Endothelial cell (in vitro differentiated cells): ENCODE measurements around the gene BMP2K. TPM values are rescaled to one million over a fixed set of nuclear protein-coding genes. Genes with fewer than 3 reads are reported as not detected.

ENCODE experiments used
- DNase-seq: peaks from one replicate; pipeline ENCODE4 v3.0.0; 2021; ENCODE audit warnings: low spot score
- H3K27ac Mint-ChIP-seq: one replicate; pipeline ENCODE4 v1.8.0; 2021; ENCODE audit warnings: mixed read lengths, inconsistent platforms; ENCODE audit not compliant: unreplicated experiment
- H3K27me3 Mint-ChIP-seq: one replicate; pipeline ENCODE4 v1.8.0; 2021; ENCODE audit warnings: mild to moderate bottlenecking, moderate library complexity, mixed read lengths, inconsistent platforms; ENCODE audit not compliant: unreplicated experiment
- H3K36me3 Mint-ChIP-seq: one replicate; pipeline ENCODE4 v1.8.0; 2021; ENCODE audit warnings: mild to moderate bottlenecking, low read depth, mixed read lengths, inconsistent platforms; ENCODE audit not compliant: unreplicated experiment
- H3K4me1 Mint-ChIP-seq: one replicate; pipeline ENCODE4 v1.8.0; 2021; ENCODE audit warnings: mild to moderate bottlenecking, mixed read lengths, inconsistent platforms; ENCODE audit not compliant: unreplicated experiment
- H3K4me3 Mint-ChIP-seq: one replicate; pipeline ENCODE4 v1.8.0; 2021; ENCODE audit warnings: mild to moderate bottlenecking, mixed read lengths, inconsistent platforms; ENCODE audit not compliant: unreplicated experiment
- H3K9me3 Mint-ChIP-seq: one replicate; pipeline ENCODE4 v1.8.0; 2021; ENCODE audit warnings: mixed read lengths, inconsistent platforms; ENCODE audit not compliant: unreplicated experiment
- CTCF ChIP-seq: fragments of 200-600 bp; sonication (generic); IDR thresholded peaks from one replicate; pipeline ENCODE4 v1.5.0; 2021; ENCODE audit warnings: antibody characterized with exemption; ENCODE audit not compliant: unreplicated experiment
- total RNA-seq: library from RNA; stranded (reverse); fragmentation: NEBNext Ultra II Directional; extraction: Animal tissue kit (Norgen Biotek cat#: 25700); gene quantifications from one replicate; pipeline ENCODE4 v1.2.1, GENCODE V29; 2021; ENCODE audit not compliant: unreplicated experiment

Gene BMP2K
- total RNA-seq, 1 donor from 2014 or later, result 270 TPM

DNA sequence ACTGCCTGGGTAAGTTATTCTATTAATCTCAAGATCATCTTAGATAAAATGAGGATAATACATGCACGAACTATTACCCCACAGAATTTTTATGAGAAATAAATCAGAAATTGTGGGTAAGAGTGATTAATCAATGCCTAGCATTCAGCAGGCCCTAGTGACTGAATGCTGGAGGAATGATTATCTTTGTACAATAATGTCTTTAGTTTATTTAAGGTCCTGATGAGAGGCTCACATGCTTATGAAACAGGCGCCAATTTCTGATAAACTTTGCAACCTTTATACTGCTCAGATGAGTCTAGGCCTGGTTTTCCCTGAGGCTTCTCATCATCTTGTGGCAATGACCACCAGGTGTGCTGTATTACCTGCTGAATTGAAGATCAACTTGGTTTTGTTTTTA is 27.8 kb upstream of the BMP2K start:
- no peaks in the 10 kb centered on the region for H3K27me3 Mint-ChIP-seq
- TF ChIP-seq CTCF, result no peak
- H3K9me3 Mint-ChIP-seq, result no peaks in the 10 kb centered on the region
- no peak for DNase-seq
- no peaks in the 10 kb centered on the region for H3K36me3 Mint-ChIP-seq
- H3K4me3 Mint-ChIP-seq, result no peak overlapping the region
- H3K27ac Mint-ChIP-seq, result no peak overlapping the region
- peaks cover 2% of the 10 kb centered on the region for H3K4me1 Mint-ChIP-seq

DNA sequence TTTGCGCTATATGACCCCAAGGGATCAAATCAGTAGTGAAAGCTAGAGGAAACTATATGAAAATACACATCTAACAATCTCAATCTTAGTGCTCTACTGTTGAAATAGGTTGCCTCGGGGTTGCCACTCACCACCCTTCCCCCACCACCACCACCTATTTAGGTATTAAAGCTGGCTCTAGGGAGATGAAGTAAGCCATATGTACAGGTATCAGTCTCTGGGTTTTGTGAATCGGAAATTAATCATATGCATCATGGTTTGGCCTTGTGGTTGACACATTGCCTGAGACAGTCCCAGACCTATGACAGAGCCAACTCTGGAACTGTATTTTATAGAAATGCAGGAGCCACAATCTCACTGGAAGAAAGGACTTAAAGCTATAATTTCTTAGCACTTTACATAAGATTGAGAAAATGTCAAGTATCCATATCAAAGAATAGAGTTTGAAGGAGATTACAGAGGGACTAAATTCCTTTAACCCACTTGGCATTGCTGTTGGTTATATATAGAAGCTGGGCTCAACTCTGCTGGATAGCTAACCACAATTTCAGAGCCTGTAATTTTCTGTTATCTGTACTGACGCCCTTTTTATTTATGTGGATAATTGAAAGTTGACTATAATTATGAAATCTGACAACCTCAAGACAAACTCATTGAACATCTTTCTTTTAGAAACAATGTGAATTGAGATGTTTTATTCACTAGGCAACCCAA is 26.7 kb upstream of the BMP2K start:
- no peaks in the 10 kb centered on the region for H3K27me3 Mint-ChIP-seq
- DNase-seq, result no peak

DNA sequence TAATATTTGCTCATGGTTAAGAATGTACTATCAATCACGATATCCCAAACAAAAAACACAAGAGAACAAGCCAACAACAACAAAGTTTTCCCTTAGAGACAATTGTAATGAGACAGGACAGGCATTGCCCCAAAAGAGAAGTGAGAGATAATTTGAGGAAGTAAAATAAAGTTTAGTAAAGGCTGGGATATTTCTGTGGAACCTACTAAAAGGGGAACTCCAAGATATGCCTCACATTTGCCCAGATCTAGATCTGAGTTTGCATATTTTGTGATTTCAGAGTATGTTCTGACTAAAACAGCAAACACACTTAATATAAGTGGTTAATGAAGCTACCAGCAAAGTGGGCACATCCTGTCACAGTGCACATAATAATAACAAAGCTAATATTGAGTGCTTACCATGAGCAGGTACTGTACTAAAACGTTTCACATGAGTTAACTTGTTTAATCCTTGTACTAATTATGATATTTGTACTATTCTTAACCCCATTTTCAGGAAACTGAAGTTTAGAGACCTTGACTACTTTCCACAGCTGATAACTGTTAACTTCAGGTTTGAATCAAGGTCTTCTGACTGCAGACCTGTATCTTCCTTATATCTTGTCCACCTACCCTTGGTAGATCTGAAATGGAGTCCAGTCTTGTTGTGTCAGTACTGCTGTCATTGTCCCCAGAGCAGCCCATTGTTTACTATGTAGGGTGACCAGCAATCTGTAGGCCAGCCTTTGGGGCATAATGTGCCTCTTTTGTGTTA is 26.0 kb upstream of the BMP2K start:
- Mint-ChIP-seq H3K36me3 (no peaks in the 10 kb centered on the region), H3K9me3 (no peaks in the 10 kb centered on the region), H3K4me3 (no peak overlapping the region), H3K4me1 (peaks cover 2% of the 10 kb centered on the region), H3K27ac (no peak overlapping the region), H3K27me3 (no peaks in the 10 kb centered on the region)
- DNase-seq, result no peak
- no peak for TF ChIP-seq CTCF

More for the DNA sequence above, 26.7 kb upstream of the BMP2K start:
- Mint-ChIP-seq H3K9me3 (no peaks in the 10 kb centered on the region), H3K4me3 (no peak overlapping the region), H3K27ac (no peak overlapping the region), H3K4me1 (peaks cover 2% of the 10 kb centered on the region), H3K36me3 (no peaks in the 10 kb centered on the region)
- TF ChIP-seq CTCF, result no peak

DNA sequence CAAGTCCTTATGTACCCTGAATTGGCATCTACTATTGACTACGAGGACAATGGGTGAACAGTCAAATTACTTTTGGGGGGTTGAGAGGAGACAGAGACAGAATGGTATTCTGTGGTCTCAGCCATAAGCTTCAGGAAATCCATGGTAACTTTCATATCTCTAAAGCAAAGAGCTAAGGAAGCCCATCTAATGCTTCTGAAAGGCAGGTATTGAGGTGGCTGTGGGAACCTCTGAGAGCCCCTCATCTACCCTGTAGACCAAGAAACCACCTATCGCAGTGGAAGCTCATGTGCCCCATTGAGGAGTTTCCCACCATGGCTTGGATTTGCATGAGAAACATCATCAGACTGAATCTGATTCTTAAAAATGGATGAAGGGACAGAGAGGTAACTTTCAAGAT is 23.1 kb upstream of the BMP2K start:
- Mint-ChIP-seq H3K27ac (no peak overlapping the region), H3K36me3 (no peaks in the 10 kb centered on the region), H3K4me1 (peaks cover 2% of the 10 kb centered on the region), H3K4me3 (no peak overlapping the region), H3K27me3 (no peaks in the 10 kb centered on the region), H3K9me3 (no peaks in the 10 kb centered on the region)
- no peak for DNase-seq
- TF ChIP-seq CTCF, result no peak

DNA sequence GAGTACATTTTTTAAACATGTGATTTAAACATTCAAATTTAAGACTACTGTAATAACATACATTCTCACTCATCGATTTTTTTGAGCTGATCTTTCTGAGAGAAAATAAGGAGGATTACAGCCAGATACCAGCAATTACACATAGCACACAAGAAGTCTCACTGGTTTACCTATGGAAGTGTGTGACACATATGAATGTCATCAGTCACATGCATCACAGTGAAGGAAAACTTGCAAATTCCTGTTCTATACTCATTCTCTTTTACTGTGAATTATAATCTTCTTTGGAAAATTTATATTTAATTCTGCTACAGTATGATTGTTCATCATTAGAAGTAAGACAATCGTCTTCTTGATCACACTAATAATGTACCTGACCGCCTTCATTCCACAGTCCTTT is 21.3 kb upstream of the BMP2K start:
- no peak for TF ChIP-seq CTCF
- no peaks in the 10 kb centered on the region for H3K36me3 Mint-ChIP-seq
- no peak for DNase-seq
- H3K27me3 Mint-ChIP-seq, result no peaks in the 10 kb centered on the region
- peaks cover under 1% of the 10 kb centered on the region for H3K4me1 Mint-ChIP-seq
- no peaks in the 10 kb centered on the region for H3K9me3 Mint-ChIP-seq
- H3K27ac Mint-ChIP-seq, result no peak overlapping the region
- H3K4me3 Mint-ChIP-seq, result no peak overlapping the region
